ENCODE results near the gene CCDC122.

The CCDC122 gene

GRCh38 chr13:43905435-43906031 lies 26.0 kb upstream of the CCDC122 start:
- DNase-seq (ENCODE audit: low read depth) = peak; percentile 93

DNA sequence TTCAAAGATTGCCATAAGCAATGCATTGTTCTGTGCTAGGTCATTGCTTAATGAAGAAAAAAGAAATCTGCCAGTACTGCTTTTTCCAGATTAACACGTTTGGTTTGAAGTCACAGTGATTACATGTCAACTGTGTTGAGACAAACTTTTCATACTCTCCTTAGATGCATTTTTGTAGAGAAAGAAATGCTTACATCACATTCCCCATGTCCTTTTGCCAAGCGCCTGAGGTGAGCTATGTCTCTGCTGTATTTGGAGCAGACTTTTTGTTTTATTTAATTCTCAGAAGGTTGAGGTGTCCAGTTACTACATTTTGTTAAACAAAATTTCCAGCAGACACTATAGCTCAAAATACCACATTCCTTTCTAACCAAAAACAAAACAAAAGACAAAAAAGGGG lies 16.4 kb upstream of the CCDC122 start:
- no peaks in the 10 kb centered on the region for H3K9me3 ChIP-seq (ENCODE audit: control insufficient read depth, low read length)
- peaks cover 21% of the 10 kb centered on the region for H3K36me3 ChIP-seq (ENCODE audit: control insufficient read depth, insufficient read depth, low read length, severe bottlenecking)
- H3K4me1 ChIP-seq (ENCODE audit: control insufficient read depth, insufficient read depth, low read length) = no peaks in the 10 kb centered on the region
- no peak overlapping the region for H3K9ac ChIP-seq (ENCODE audit: low read length)
- DNase-seq (ENCODE audit: low read depth) = peak; percentile 66
- no peaks in the 10 kb centered on the region for H3K27me3 ChIP-seq (replicated peaks; ENCODE audit: control insufficient read depth, insufficient read depth, low read length)
- H3K4me3 ChIP-seq (ENCODE audit: low read length) = no peak overlapping the region

More at GRCh38 chr13:43905435-43906031, 26.0 kb upstream of the CCDC122 start:
- H3K9me3 ChIP-seq (ENCODE audit: control insufficient read depth, low read length) = no peaks in the 10 kb centered on the region
- H3K27me3 ChIP-seq (replicated peaks; ENCODE audit: control insufficient read depth, insufficient read depth, low read length) = no peaks in the 10 kb centered on the region
- no peak overlapping the region for H3K9ac ChIP-seq (ENCODE audit: low read length)
- H3K36me3 ChIP-seq (ENCODE audit: control insufficient read depth, insufficient read depth, low read length, severe bottlenecking) = no peaks in the 10 kb centered on the region
- no peak overlapping the region for H3K4me3 ChIP-seq (ENCODE audit: low read length)
- H3K4me1 ChIP-seq (ENCODE audit: control insufficient read depth, insufficient read depth, low read length) = peaks cover 10% of the 10 kb centered on the region

GRCh38 chr13:43894438-43894837 lies 14.9 kb upstream of the CCDC122 start:
- H3K9me3 ChIP-seq (ENCODE audit: control insufficient read depth, low read length) = no peaks in the 10 kb centered on the region
- no peak overlapping the region for H3K4me3 ChIP-seq (ENCODE audit: low read length)
- no peak overlapping the region for H3K9ac ChIP-seq (ENCODE audit: low read length)
- peaks cover 36% of the 10 kb centered on the region for H3K36me3 ChIP-seq (ENCODE audit: control insufficient read depth, insufficient read depth, low read length, severe bottlenecking)
- no peaks in the 10 kb centered on the region for H3K4me1 ChIP-seq (ENCODE audit: control insufficient read depth, insufficient read depth, low read length)
- DNase-seq (ENCODE audit: low read depth) = no peak
- no peaks in the 10 kb centered on the region for H3K27me3 ChIP-seq (replicated peaks; ENCODE audit: control insufficient read depth, insufficient read depth, low read length)

DNA sequence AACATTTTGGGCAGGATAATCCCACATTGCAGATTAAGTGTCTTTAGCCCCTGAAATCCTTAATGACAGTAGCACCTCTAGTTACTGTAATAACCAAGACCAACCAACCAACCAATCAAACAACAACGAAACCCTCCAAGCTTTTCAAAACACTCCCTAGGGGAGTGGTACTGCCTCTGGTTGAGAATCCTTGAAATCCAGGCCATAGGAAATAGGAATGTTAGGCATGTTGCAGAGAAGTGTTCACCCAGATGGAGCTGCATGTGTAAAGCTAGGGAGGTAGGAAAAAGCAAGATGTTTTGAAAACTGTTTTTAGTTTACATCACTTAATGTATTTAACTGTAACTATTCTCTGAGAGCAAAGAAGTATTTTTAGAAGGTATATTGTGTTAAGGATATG lies 4.7 kb upstream of the CCDC122 start:
- H3K9me3 ChIP-seq (ENCODE audit: control insufficient read depth, low read length) = no peaks in the 10 kb centered on the region
- no peak for DNase-seq (ENCODE audit: low read depth)
- no peak overlapping the region for H3K4me3 ChIP-seq (ENCODE audit: low read length)

DNA sequence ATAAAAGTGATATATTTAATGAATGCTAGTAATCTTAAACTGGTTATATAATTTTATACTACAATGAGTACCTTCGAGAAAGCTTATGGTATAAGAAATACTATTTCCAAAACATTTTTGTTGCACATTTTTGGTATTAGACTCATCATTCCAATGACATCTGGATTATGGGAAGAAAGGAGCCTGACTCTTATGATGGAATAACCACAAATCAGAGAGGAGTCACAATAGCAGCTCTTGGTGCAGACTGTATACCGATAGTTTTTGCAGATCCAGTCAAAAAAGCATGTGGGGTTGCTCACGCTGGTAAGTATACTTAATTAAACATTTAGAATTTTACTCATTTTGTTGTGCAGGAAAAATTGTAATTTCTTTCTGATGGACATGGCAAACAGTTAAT lies 4.1 kb upstream of the CCDC122 start:
- no peak for DNase-seq (ENCODE audit: low read depth)

More for the DNA sequence above, 4.7 kb upstream of the CCDC122 start:
- no peak overlapping the region for H3K9ac ChIP-seq (ENCODE audit: low read length)
- no peaks in the 10 kb centered on the region for H3K27me3 ChIP-seq (replicated peaks; ENCODE audit: control insufficient read depth, insufficient read depth, low read length)
- H3K36me3 ChIP-seq (ENCODE audit: control insufficient read depth, insufficient read depth, low read length, severe bottlenecking) = peaks cover 29% of the 10 kb centered on the region
- peaks cover 20% of the 10 kb centered on the region for H3K4me1 ChIP-seq (ENCODE audit: control insufficient read depth, insufficient read depth, low read length)

DNA sequence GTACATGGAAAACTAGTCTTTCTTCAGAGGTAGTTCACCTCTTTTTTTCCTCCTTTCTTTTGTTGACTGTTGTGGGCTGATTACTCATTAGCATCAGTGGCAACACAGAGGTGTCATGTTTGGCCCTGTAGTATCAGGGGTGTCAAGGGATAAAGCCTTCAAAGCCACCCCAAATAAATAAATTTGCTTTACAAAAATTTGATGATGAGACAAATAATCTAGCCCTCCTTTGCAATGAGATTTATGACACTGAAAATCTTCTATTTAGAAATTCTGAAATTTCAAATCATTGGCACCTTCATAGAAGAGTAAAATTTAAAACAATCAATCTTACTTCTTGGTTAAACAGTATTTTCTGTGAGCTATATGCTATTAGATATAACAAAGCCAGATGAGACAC lies 2.0 kb upstream of the CCDC122 start:
- DNase-seq (ENCODE audit: low read depth) = no peak
- H3K9ac ChIP-seq (ENCODE audit: low read length) = no peak overlapping the region
- peaks cover 25% of the 10 kb centered on the region for H3K36me3 ChIP-seq (ENCODE audit: control insufficient read depth, insufficient read depth, low read length, severe bottlenecking)
- H3K4me3 ChIP-seq (ENCODE audit: low read length) = peak overlapping the region; percentile 85
- H3K4me1 ChIP-seq (ENCODE audit: control insufficient read depth, insufficient read depth, low read length) = peaks cover 29% of the 10 kb centered on the region
- H3K27me3 ChIP-seq (replicated peaks; ENCODE audit: control insufficient read depth, insufficient read depth, low read length) = no peaks in the 10 kb centered on the region
- no peaks in the 10 kb centered on the region for H3K9me3 ChIP-seq (ENCODE audit: control insufficient read depth, low read length)

More for the DNA sequence above, 4.1 kb upstream of the CCDC122 start:
- H3K27me3 ChIP-seq (replicated peaks; ENCODE audit: control insufficient read depth, insufficient read depth, low read length) = no peaks in the 10 kb centered on the region
- H3K9me3 ChIP-seq (ENCODE audit: control insufficient read depth, low read length) = no peaks in the 10 kb centered on the region
- peaks cover 21% of the 10 kb centered on the region for H3K4me1 ChIP-seq (ENCODE audit: control insufficient read depth, insufficient read depth, low read length)
- H3K9ac ChIP-seq (ENCODE audit: low read length) = no peak overlapping the region
- no peak overlapping the region for H3K4me3 ChIP-seq (ENCODE audit: low read length)
- peaks cover 25% of the 10 kb centered on the region for H3K36me3 ChIP-seq (ENCODE audit: control insufficient read depth, insufficient read depth, low read length, severe bottlenecking)

DNA sequence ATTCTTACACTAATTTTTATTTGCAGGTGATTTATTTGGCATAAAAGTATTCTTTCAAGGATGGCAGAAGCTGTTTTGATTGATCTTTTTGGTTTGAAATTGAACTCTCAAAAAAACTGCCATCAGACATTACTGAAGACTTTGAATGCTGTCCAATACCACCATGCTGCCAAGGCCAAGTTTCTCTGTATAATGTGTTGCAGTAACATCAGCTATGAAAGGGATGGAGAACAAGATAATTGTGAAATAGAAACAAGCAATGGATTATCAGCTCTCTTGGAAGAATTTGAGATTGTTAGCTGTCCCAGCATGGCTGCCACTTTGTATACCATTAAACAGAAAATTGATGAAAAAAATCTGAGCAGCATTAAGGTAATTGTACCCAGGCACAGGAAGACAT lies 1.4 kb upstream of the CCDC122 start:
- DNase-seq (ENCODE audit: low read depth) = peak; percentile 63
- Histone ChIP-seq H3K27me3 (replicated peaks; ENCODE audit: control insufficient read depth, insufficient read depth, low read length) (no peaks in the 10 kb centered on the region), H3K4me1 (ENCODE audit: control insufficient read depth, insufficient read depth, low read length) (peaks cover 30% of the 10 kb centered on the region)

GRCh38 chr13:43880214-43880855 lies 795 bp upstream of the CCDC122 start:
- peak overlapping the region; percentile 94 for H3K9ac ChIP-seq (ENCODE audit: low read length)
- peak; percentile 17 for DNase-seq (ENCODE audit: low read depth)

More for the DNA sequence above, 1.4 kb upstream of the CCDC122 start:
- Histone ChIP-seq H3K9ac (ENCODE audit: low read length) (peak overlapping the region; percentile 94), H3K9me3 (ENCODE audit: control insufficient read depth, low read length) (no peaks in the 10 kb centered on the region), H3K36me3 (ENCODE audit: control insufficient read depth, insufficient read depth, low read length, severe bottlenecking) (peaks cover 19% of the 10 kb centered on the region), H3K4me3 (ENCODE audit: low read length) (peak overlapping the region; percentile 85)

DNA sequence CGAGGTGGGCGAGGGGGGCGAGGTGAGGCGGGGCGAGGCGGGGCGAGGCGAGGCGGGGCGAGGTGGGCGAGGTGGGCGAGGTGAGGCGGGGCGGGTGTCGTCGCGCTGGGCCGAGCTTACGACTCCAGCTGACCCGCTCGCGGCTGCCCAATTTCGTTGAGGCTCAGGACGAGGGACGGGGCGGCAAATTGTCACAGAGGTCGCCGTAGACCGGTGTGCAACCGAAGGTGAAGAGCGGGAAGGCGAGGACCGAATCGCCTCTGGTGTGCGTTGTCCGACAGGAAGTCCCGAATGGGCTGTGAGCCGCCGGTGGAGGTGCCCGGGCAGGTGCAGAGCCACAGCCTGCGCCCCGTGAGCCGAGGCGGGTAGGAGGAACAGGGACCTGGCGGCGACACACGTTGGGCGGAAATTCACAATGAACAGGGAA lies 228 bp upstream of the CCDC122 start, which contains the start of gene LACC1:
Gene LACC1, plus strand, starts transcription at position 150 of the 427 bp plus-strand sequence. CDS start 1,082 bp downstream, outside the sequence.
- Histone ChIP-seq H3K9me3 (ENCODE audit: control insufficient read depth, low read length) (no peaks in the 10 kb centered on the region), H3K9ac (ENCODE audit: low read length) (peak within 1 kb of the TSS; percentile 94), H3K27me3 (replicated peaks; ENCODE audit: control insufficient read depth, insufficient read depth, low read length) (no peaks in the 10 kb centered on the region), H3K4me1 (ENCODE audit: control insufficient read depth, insufficient read depth, low read length) (peaks cover 42% of the 10 kb centered on the region), H3K36me3 (ENCODE audit: control insufficient read depth, insufficient read depth, low read length, severe bottlenecking) (peaks cover 11% of the 10 kb centered on the region), H3K4me3 (ENCODE audit: low read length) (peak within 1 kb of the TSS; percentile 85)
- DNase-seq (ENCODE audit: low read depth) = no peak

More at GRCh38 chr13:43880214-43880855, 795 bp upstream of the CCDC122 start:
- Histone ChIP-seq H3K36me3 (ENCODE audit: control insufficient read depth, insufficient read depth, low read length, severe bottlenecking) (peaks cover 13% of the 10 kb centered on the region), H3K27me3 (replicated peaks; ENCODE audit: control insufficient read depth, insufficient read depth, low read length) (no peaks in the 10 kb centered on the region), H3K4me1 (ENCODE audit: control insufficient read depth, insufficient read depth, low read length) (peaks cover 36% of the 10 kb centered on the region), H3K9me3 (ENCODE audit: control insufficient read depth, low read length) (no peaks in the 10 kb centered on the region), H3K4me3 (ENCODE audit: low read length) (peak overlapping the region; percentile 85)

DNA sequence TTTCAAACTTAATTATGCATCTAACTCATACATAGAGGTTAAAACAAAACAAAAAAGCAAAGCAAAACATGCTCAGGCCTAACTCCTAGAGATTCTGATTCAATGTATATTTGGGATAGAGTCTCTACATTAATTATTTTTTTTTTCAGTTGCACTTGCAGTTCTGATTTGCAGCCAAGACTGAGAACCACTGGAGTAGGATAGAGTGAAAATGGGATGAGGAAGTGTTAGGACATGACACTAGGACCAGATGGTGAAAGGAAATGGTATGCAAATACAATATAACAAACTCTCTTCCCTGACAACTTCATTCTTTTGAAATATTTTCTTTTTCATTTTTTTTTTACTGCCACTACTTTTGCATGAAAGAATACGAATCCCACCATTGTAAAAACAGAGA lies 1.8 kb downstream of the CCDC122 start:
- Histone ChIP-seq H3K36me3 (ENCODE audit: control insufficient read depth, insufficient read depth, low read length, severe bottlenecking) (peaks cover 2% of the 10 kb centered on the region), H3K4me3 (ENCODE audit: low read length) (no peak overlapping the region), H3K9ac (ENCODE audit: low read length) (no peak overlapping the region), H3K9me3 (ENCODE audit: control insufficient read depth, low read length) (no peaks in the 10 kb centered on the region), H3K27me3 (replicated peaks; ENCODE audit: control insufficient read depth, insufficient read depth, low read length) (no peaks in the 10 kb centered on the region), H3K4me1 (ENCODE audit: control insufficient read depth, insufficient read depth, low read length) (peaks cover 38% of the 10 kb centered on the region)
- DNase-seq (ENCODE audit: low read depth) = no peak

DNA sequence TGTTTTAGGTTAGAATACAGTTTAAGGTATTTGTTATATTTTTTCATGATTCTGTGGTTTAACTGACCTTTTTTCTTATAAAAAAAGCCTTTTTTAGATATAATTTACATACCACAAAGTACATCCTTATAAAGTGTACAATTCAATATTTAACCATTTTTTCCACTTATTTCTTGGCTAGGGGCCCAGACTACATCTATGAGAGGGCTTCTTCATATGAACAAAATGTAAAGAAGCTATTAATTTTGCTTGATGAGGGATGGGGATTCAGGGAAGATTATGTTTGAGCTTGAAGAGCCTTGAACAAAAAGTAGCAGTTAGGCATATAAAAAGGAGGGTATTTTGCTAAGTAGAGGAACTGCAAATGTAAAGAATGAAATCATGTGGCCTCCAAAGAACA lies 2.2 kb downstream of the CCDC122 start:
- Histone ChIP-seq H3K27me3 (replicated peaks; ENCODE audit: control insufficient read depth, insufficient read depth, low read length) (no peaks in the 10 kb centered on the region), H3K9me3 (ENCODE audit: control insufficient read depth, low read length) (no peaks in the 10 kb centered on the region), H3K9ac (ENCODE audit: low read length) (no peak overlapping the region), H3K4me3 (ENCODE audit: low read length) (no peak overlapping the region), H3K36me3 (ENCODE audit: control insufficient read depth, insufficient read depth, low read length, severe bottlenecking) (no peaks in the 10 kb centered on the region), H3K4me1 (ENCODE audit: control insufficient read depth, insufficient read depth, low read length) (peaks cover 38% of the 10 kb centered on the region)
- DNase-seq (ENCODE audit: low read depth) = no peak

All from adipocyte (in vitro differentiated cells).